Stimulated activated naive CD4-positive, alpha-beta T cell treated with Interleukin-2 at 50 U/mL for 16 hours (primary cell): Measurements from ENCODE around the gene SCFD1.
"Not testable (repeated sequence)": the region's sequence is repeated elsewhere in the genome, so short reads cannot be mapped to it uniquely, and the experiment has no call there.

Experiments used
- DNase-seq: peaks from one replicate; lab custom pipeline; 2025; lab: John Stamatoyannopoulos, UW

Gene SCFD1

DNA sequence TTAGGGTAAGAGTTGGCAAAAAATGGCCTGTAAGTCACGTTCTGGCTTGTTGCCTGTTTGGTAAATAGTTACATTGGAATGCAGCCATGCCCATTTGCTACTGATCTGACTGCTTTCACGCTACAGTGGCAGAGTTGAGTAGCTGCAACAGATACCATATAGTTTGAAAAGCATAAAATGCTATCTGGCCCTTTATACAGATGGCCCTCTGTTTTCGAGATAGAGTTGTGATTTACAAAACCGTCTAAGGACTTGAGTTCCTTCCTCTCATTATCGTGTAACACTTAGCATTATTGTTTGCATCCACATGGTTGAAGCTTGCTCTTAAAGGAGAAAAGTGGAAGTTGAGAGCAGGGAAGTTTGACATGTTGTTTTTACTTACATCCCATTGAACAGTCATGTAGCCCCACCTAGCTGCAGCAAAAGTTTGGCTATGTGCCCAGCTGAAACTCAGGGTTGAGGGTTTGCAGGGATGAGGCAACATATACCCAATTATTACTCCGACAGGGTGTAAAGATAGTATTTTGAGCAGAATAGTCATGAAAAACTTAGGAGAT lies 11.3 kb upstream of the SCFD1 start:
- DNase-seq: no peak

DNA sequence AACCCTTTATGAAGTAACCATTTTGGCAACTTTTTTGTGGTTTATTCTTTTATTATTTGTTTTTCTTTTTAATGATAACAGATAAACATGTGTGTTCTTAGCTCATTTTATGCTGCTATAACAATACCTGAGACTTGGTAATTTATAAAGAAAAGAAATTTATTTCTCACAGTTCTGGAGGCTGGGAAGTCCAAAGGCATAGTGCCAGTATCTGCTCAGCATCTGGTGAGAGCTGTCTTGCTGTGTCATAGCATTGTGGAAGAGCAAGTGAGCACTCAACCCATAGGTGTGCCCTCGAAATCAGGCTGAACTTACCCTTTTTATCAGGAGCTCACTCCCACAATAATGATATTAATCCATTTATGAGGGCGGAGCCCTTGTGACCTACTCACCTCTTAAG lies 8.0 kb upstream of the SCFD1 start:
- no peak for DNase-seq

DNA sequence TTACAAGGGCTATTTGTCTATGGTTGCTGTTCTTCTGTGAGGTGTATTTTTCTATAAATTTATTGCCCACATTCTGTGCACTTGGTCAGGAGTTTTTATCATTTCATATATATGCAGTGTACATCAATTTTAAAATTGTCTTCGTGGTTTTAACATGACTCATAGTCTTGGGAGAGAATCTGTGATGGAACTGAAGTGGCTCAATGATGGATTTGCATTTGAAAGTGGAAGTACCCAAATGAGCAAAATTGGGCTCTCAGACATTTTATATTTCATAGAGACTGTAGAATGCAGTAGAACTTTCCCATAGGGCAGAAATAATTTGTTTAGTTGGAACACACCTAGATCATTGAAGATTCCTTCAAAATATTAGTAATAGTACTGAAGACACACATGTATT lies 1.9 kb upstream of the SCFD1 start:
- DNase-seq: no peak

DNA sequence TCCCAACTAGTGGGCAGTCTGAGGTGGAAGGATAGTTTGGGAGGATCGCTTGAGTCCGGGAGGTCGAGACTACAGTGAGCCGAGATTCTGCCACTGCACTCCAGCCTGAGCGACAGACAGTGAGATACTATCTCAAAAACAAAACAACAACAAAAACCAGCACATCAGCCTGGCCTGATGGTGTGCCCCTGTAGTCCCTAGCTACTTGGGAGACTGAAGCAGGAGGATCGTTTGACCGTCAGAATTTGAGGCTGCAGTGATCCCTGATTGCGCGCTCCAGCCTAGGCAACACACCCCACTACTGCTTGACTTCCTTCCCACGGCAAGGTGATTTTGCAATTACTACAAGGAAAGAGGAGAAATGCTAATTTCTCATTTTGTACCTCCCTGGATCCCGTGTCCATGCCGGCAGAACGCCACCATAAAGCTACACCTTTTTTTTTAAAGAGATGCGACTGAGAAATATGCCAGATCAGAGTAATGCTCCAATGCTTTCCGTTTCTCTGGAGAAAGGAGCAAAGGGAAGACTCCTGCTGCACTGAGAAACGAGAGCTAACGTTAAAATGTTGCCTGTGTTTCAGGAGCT lies 672 bp upstream of the SCFD1 start:
- no peak for DNase-seq

DNA sequence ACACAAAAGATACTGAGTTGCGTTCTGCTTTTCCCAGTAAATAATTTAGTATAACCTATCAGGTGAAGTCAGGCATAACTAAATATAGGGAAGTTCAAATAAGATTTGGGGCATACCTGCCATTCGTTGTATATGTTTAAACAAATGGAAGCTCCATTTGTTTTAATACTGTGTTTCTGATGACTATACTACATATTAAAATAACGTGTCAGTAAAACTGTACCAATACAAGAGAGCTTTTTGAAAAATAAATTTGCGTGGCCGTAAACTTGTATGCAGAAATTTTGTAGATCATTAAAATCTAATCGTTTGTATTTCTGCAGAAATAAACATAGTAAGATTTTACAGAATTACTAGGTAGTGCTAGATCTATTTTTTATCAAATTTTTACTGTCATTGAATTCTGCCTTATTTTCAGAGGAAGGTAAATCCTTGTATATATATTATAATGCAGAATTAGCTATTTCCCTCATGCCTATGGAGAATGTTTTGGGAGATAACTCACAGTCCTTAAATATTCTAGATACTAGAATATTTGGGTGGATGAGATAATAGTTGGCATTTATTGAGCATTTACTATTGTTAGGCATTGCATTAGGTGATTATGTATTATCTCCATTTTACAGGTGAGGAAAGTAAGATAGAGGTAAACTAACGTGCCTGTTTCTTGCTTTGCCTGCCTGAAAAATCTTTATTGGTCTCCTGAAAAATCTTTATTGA lies 1.5 kb downstream of the SCFD1 start:
- DNase-seq: no peak

DNA sequence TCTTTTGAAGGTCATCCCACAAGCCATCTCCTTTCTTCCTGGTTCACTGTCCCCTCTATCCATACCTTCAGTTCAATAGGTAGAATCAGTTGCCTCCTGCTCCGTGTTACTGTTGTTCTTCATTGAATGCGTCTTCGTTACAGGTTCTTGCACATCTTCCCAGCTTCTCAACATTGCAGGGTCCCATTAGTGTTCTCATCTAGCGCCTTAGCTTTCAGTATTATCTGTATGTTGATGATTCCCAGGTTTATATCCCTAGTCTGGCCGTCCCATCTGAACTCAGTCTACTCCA lies 2.0 kb downstream of the SCFD1 start:
- no peak for DNase-seq

DNA sequence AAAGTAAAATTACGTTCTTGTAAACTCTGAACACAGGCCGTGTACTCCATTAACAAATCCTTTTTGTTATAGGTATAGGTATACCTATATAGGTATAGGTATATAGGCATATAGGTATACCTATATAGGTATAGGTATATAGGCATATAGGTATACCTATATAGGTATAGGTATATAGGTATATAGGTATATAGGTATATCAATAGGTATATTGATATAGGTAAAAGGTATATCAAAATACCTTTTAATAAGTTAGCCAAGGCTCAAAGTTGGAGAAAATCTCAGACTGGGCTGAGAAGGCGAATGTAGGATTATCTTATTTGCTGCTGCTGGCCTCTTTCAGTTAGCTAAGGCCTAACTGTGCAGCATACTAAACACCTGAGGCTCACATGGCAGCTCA lies 3.4 kb downstream of the SCFD1 start:
- no peak for DNase-seq

DNA sequence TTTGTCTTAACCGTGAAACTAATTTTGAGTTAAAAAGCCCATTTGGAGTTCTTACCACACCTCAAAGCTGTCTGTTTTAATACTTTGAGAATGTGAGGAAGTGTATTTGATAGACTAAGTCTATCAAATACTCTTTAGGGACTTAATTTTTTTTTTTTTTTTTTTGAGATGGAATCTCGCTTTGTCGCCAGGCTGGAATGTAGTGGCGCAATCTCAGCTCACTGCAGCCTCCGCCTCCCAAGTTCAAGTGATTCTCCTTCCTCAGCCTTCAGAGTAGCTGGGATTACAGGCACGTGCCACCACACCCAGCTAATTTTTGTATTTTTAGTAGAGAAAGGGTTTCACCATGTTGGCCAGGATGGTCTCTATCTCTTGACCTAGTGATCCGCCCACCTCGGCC lies 7.3 kb downstream of the SCFD1 start:
- DNase-seq: not testable (repeated sequence)

DNA sequence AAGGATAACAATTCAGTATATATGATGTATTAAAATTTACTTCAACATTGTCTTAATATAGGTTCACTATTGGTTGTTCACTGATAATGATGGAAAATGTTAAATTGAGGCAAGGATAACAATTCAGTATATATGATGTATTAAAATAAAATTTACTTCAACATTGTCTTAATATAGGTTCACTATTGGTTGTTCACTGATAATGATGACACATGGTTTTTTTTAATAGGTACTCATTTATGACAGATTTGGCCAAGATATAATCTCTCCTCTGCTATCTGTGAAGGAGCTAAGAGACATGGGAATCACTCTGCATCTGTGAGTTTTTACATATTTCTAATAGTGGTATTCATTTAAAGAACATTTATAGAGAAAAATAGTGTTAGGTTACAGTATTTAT lies 8.1 kb downstream of the SCFD1 start:
- DNase-seq: no peak

DNA sequence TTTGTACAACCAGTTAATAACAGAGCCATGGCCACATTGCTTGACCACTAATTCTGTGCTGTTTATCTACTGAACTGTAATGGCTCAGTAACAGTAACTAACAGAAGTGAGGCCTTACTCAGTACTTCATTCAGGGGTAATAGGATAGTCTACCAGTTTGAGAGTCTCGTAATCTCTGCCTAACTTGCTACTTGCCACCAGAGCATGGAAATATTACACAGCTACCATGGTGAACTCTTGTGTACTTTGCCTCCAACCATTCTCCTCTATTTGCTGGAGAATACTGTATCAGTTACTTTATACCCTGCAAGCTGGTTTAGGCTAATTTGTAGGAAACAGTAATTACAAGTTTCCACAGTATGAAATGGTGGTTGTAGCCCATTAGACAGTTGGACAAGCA lies 10.6 kb downstream of the SCFD1 start:
- no peak for DNase-seq

DNA sequence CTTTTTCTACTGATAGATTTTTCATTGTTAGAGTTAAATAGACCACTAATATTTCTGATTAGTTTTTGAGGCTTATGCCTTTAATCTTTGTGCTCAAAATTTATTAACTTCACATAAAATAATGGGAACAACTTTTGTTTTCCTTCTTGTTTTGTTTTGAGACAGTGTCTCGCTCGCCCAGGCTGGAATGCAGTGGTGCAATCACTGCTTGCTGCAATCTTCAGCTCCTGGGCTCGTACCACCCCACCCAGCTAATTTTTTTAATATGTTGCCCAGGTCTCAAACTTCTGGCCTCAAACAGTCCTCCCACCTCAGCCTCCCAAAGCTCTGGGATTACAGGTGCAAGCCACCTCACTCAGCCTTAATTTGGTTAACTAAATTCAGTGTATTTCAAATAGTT lies 16.8 kb downstream of the SCFD1 start:
- no peak for DNase-seq

DNA sequence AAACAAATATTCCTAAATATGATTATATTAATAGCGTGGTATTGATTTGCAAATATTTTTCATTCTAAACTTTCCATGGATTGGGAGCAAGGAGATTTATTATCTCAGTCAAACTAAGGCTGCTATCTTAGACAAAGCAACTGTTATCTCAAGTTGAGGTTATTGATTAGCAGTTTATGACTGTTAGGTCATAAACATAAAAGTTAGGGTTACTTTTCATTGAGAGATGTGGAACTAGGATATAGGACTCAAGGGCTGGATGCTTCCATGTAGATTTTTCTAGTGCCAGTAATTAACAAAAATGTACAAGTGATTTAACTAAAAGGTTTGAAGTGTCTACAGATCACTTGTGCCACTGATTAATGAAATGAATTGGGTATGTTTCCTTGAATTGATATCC lies 19.1 kb downstream of the SCFD1 start:
- no peak for DNase-seq

DNA sequence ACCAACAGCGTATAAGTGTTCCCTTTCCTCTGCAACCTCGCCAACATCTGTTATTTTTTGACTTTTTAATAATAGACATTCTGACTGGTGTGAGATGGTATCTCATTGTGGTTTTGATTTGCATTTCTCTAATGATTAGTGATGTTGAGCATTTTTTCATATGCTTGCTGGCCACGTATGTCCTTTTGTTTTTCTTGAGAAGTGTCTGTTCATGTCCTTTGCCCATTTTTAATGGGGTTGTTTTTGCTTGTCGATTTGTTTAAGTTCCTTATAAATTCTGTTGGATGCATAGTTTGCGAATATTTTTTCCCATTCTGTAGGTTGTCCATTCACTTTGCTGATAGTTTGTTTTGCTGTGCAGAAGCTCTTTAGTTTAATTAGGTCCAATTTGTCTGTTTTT lies 22.3 kb downstream of the SCFD1 start:
- DNase-seq: not testable (repeated sequence)

DNA sequence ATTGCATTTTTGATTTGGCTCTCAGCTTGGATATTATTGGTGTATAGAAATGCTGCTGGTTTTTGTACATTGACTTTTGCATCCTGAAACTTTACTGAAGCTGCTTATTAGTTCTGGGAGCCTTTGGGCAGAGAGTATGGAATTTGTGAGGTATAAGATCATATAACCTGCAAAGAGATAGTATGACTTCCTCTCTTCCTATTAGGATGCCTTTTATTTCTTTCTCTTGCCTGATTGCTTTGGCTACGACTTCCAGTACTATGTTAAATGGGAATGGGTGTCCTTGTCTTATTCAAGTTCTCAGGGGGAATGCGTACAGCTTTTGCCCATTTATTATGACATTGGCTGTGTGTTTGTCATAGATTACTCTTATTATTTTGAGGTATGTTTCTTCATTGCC lies 23.5 kb downstream of the SCFD1 start:
- DNase-seq: no peak

DNA sequence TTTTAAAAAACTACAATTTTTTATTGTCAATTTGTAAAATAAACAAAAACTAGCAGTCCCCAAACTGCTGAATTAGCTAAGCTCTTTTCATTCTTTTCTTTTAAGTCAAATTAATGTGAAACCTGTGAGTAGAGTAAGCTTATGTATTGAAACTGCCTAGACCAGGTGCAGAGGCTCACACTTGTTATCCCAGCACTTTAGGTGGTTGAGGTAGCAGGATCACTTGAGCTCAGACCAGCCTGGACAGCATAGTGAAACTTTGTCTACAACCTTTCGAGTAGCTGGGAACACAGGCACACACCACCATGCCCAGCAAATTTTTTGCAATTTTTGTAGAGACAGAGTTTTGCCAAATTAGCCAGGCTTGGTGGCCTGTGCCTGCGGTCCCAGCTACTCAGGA lies 26.4 kb downstream of the SCFD1 start:
- DNase-seq: no peak

DNA sequence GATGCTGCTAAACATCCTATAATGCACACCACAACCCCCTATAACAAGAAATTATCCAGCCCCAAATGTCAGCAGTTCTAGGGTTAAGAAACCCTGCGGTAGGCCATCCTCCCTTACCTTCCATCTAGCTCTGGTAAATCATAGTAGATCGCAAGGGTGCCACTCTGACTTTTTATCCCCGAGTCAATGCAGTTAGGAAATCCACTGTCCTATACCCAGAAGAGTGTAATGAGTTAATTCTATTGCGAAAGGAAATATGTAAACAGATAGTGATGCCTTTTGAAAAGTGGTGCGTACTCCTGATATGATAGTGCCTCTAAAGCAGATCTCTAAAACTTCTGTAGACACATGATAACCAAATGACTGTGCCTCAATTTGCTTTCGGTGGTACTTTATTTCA lies 29.8 kb downstream of the SCFD1 start:
- DNase-seq: no peak

DNA sequence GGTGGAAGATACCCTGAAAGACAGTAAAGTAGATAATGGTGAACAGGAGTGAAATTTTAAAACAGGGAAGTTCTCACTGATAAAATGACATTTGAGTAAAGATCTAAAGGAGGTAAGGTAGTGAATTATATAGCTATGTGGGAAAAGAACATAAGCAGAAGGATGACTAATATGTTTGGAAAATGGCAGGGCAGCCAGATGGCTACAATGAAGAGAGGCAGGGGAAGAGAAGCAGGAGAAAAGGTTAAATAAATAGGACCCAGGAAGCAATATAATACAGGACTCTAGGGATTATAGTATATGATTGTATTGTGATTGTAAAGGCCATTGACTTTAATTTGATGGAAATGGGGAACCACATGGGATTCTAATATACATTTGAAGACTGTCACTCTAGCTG lies 33.0 kb downstream of the SCFD1 start:
- no peak for DNase-seq

DNA sequence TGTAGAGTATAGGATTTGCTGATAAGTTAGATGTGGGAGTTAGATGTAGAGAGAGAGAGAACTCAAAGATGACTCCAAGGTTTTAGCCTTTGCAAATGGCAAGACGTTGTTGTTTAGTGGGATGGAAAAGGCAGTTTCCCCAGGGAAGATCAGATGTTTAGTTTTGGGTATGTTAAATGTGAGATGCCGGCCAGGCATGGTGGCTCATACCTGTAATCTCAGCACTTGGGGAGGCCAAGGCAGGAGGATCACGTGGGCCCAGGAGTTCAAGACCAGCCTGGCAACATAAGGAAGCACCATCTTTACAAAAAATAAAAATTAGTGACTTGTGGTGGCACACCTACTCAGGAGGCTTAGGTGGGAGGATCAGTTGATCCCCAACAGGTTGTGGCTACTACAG lies 33.5 kb downstream of the SCFD1 start:
- DNase-seq: no peak

DNA sequence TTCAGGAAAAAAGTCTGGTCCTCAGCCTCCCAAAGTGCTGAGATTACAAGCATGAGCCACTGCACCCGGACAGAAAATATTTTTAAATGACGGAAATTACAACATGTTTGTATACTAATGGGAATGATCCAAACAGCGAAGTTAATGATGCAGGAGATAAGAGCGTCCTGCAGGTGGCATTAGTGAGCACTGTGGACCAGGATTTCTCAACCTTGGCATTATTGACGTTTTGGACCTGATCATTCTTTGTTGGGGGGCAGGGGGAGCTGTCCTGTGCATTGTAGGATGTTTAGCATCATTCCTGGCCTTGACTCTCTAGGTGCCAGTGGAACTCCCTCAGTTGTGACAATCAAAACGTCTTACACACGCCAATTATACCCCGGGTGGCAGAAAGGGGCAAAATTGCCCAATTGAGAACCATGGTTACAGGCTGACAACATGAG lies 34.1 kb downstream of the SCFD1 start:
- DNase-seq: no peak

DNA sequence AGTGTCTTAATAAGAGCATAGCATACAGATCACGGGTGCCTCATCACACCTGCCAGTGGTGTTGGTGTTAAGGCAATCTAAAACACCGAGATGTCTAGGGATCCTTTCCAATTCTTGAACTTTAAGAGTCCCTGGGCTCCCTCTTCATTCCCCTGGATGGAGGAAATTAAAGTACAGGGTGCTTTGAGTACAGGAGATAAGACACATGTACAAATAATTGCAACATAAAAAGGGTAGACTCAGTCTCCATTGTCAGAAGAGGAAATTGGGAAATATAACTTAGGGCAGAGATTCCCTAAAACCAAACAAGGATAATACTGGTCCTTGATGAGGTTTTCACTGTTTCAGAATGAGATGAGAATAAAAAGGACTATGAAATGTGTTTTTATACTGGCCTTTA lies 34.9 kb downstream of the SCFD1 start:
- no peak for DNase-seq

DNA sequence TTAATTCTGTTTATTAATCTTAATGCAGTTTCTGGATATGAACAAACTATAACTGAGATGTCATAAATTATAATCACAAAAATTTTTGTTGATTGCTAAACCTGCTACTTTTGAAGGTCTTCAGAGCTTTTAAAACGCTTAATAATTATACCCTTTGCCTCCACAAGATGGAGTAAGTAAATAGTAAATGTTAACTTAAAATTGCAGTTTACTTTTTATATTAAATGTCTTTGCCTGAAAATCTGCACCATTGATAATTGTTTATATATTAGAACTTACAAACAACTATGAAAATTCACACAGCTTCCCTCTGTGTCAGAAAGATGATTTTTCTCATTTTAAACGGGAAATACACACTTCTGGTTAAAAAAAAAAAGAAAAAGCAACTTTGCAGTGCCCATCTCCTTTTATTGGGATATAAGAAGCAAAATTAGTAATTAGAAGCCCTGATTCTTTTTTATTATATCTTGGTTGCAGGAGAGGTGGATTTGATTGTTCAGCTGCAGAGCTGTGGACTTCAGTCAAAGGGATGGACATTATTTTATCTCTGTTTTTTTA lies 35.6 kb downstream of the SCFD1 start:
- no peak for DNase-seq

DNA sequence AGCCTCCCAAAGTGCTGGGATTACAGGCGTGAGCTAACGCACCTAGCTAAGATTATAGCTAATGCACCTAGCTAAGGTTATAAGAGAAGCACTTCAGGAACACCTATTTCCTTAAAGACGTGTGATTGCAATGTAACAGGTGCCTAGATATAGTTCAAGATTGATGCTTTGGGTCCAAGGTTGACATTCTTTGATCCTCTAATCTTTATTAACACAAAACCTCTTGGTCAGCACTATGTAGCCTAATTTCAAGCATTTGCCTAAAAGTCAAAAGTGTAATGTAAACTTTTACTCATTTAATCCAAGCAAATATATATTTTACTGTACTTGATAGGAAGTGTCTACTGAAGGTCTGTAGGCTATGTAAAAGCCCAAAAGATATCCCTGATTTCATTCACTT lies 36.5 kb downstream of the SCFD1 start:
- DNase-seq: no peak

DNA sequence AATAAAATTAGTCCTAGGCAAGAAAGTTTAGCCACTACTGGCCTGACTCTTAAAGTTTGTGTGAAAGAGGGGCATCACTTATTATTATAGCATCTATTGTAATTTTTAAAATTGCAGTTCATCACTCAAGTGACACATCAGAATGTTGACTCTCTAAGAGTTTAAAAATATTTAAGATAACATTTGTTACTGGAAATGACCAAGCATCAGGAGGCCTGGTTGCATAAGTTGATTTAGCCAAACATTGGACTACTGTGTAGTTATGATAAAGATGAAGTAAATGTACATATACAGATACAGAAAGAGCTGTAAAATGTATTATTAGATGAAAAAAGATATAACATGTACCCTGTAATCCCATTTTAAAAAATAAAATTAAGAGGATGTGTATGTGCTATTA lies 47.5 kb downstream of the SCFD1 start:
- DNase-seq: no peak

DNA sequence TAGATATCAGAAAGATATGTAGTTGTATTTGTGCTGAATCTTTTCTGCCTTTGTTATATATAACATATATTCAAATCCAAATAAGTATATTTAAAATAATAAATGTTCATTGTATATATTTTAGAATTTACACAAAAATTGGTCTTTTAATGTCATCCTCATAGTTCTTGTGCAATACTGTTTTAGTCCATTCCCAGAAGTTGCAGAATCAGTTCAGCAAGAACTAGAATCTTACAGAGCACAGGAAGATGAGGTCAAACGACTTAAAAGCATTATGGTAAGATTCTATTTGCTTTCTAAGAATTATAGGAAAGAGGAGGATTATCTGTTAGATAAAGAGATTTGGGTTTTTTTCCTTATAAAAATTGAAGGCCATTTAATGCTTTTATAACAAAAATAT lies 51.0 kb downstream of the SCFD1 start:
- DNase-seq: no peak
